ENCODE data around the gene ELAVL1. TPM values are rescaled to one million over a fixed set of nuclear protein-coding genes. Genes with fewer than 3 reads are reported as not detected.

ELAVL1 gene
- total RNA-seq, 2 donors from 2014 or later: 31.0 to 37.4 TPM

- no peak overlapping the region for H3K27ac ChIP-seq
- no peaks in the 10 kb centered on the region for H3K27me3 ChIP-seq
- no peak overlapping the region for H3K4me3 ChIP-seq
- no peaks in the 10 kb centered on the region for H3K9me3 ChIP-seq
- no peak for DNase-seq (ENCODE audit: low spot score)
- H3K4me1 ChIP-seq: peaks cover 0 to 44% of the 10 kb centered on the region in 2 donors
- no peak for TF ChIP-seq CTCF (IDR thresholded peaks at IDR 0.05)
- peaks cover 53% of the 10 kb centered on the region for H3K36me3 ChIP-seq
These were observed 96.5 kb downstream of the ELAVL1 start for GRCh38 chr19:7908742-7909461.

Other genes starting within 250 kb of the ELAVL1 start
- not detected for gene CLEC4M, start 242.4 kb downstream of the ELAVL1 start, total RNA-seq
- 10 to 100 TPM; 14.2 to 17.4 TPM for gene EVI5L, start 175.4 kb downstream of the ELAVL1 start, total RNA-seq
- gene PRR36, start 131.3 kb downstream of the ELAVL1 start, total RNA-seq: not detected
- gene LRRC8E, start 117.1 kb downstream of the ELAVL1 start, total RNA-seq: 1 to 10 TPM; 1.5 to 2.1 TPM
- 10 to 100 TPM; 12.0 to 14.4 TPM for gene MAP2K7, start 101.8 kb downstream of the ELAVL1 start, total RNA-seq
- gene TGFBR3L, start 90.8 kb downstream of the ELAVL1 start, total RNA-seq: 10 to 100 TPM; 22.1 to 26.7 TPM
- 10 to 100 TPM; 14.1 to 16.5 TPM for gene SNAPC2, start 85.3 kb downstream of the ELAVL1 start, total RNA-seq
- 1 to 10 TPM; 1.7 to 4.2 TPM for gene CTXN1, start 79.5 kb downstream of the ELAVL1 start, total RNA-seq
- gene TIMM44, start 62.0 kb downstream of the ELAVL1 start, total RNA-seq: 10 to 100 TPM; 49.1 to 64.1 TPM
- gene CCL25, start 47.1 kb upstream of the ELAVL1 start, total RNA-seq: not detected
- not detected for gene FBN3, start 144.0 kb upstream of the ELAVL1 start, total RNA-seq
- gene CERS4, start 203.7 kb upstream of the ELAVL1 start, total RNA-seq: 10 to 100 TPM; 19.4 to 20.5 TPM

Data from right atrium auricular region (tissue), 2 donors.